Central memory CD4-positive, alpha-beta T cell (primary cell): ENCODE measurements around the gene IMMT.
A peak's percentile ranks its signal among the peaks of the same experiment; 100 is the strongest.

Source experiments
- DNase-seq: peaks from one replicate; pipeline ENCODE4 v3.0.0; 2022

IMMT gene

DNA sequence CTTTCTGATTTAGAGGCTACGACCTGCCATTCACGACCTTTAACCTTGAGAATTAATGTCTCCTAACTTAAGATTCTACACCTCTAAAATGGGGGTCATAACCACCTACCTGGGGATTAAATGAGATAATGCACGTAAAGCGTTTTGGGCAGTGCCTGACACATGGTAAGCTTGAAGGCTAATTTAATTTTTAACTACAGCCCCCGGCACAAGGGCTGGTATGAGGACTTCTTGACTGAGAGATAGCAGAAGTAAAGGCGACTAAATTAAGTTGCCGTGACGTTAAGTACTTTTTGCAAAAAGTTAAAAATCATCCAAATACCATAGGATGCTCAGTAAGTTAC is 4.5 kb upstream of the IMMT start:
- no peak for DNase-seq

DNA sequence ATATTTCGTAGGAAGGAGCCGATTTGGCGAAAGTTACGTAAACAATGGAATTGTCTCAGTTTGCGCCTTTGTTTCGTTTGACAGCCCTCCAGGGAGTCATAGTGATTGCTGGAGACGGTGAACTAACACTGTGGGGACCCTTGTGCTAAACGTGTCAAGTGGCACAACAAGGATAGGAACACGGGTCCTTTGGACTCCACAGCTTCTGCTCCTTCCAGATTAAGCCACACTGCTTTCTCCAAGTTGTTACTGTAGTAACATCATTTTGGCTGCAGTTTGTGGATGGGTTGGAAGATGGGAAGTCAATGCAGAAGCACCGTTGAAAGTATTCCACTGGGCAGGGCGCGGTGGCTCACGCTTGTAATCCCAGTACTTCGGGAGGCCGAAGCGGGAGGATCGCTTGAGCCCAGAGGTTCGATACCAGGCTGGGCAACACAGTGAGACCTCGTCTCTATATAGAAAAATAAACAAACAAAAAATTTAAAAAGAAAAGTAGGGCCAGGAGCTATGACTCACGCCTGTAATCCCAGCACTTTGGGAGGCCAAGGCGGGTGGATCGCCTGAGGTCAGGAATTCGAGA is 636 bp upstream of the IMMT start:
- no peak for DNase-seq

DNA sequence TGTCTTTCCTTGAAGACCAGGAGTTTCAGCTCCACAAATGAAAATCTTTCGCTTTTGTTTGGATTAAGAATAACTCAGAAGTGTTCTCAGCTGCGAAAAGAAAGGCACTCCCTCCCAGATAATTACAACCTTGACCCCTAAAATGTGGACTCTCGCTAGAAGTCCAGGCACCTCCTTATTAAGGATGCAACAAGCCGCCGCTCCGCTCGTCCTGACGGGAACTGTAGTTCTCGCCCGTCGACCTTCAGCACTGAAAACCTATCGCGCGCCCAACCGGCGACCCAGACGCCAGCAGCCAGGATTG is 559 bp downstream of the IMMT start:
- no peak for DNase-seq

DNA sequence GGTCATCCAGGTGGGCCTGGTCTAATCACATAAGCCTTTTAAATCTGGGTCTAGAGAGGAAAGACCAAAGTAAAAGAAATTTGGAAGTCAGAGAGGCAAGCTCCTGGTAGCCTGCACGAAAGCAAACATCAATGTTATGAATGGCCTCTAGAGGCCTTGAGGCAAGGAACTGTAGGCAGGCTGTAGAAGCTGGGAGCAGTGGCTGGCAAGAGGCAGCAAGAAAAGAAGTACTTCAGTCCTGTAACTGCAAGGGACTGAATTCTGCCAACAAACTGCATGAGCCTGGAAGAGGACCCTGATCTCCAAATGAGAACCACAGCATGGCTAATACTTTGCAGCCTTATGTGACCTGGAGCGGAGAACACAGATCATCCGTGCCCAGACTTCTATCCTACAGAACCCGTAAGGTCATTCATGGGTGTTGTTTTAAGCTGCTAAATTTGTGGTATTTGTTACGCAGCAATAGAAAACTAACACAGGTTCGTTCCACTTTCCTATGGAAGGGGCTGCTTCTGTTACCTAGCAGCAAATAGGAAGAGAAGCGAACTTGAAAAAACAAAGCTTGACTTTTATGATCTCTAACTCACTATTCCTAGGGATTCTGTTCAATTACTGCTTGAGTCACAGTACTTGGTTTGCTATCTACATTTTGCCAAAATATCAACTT is 1.2 kb downstream of the IMMT start:
- no peak for DNase-seq

DNA sequence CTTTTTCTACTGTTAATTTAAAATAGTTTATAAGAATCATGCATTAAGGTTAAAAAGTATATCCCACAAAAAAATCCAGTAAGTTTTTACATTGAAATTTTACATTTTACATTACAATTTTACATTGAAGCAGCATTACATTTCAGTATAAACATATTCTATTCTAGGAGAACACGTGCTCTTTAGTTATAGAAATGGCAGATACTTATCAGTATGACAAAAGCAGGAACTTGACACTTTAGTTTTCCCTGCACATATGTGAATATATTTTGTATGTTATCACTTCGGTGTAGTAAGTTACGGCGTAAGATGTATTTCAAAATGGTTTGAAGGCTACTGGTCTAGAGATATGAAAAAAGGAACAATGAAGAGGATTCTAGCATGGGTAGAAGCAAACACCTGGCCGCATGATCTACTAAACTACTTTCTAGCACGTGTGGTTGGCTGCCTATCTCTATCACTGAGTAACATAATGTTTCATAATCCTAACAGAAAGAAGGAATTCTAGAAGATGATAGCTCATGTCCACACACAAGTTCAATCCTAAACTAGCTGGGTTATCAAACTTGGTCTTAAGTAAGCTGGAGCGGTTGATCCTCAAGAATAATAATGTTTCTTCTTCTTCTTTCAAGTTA is 5.4 kb downstream of the IMMT start:
- no peak for DNase-seq

DNA sequence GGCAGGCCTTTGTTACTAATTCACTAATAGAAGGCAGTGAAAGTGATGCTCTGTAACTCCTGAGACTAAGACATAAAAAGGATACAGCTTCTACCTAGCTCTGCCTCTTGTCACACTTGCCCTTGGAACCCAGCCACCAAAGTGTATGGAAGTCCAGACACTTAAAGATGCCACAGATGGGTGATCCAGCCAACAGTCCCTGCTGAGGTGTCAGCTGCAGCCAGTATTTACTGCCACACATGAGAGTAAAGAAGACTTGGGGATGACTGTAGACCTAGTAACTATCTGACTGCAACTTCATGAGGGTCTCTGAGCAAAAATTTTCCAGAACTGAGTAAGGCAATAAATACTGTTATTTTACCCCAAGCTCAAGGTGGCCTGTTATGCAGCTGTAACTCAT is 8.8 kb downstream of the IMMT start:
- no peak for DNase-seq

DNA sequence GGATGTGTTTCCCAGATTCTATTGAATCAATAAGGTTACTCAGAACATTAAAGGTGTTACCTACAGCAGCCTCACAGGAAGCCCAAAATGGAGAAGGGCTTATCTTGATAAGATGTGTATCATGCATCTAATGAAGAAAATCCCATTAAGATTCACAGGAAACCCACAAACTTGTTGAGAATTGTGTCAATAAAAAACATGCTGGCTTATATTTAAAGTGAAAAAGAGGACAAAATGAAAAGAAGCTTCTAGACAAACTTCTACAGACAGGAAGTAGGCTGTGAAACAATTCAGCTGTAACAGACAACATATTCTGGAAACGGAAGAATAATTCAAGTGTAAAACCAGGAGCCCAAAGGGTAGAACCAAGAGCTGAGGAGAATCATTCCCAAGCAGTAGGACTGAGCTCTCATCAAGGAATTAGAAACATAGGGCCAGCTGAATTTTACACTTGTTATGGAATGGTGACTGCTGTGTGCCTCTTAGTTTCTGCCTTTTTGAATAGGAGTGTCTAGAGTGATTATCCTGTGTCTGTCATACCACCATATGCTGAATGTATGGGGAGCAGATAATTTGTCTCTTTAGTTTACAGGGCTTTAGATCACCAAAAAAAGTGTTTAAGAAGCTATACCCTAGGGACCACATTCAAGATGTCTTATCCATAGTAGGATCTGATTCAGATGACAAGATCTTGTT is 9.6 kb downstream of the IMMT start:
- peak; percentile 61 for DNase-seq

DNA sequence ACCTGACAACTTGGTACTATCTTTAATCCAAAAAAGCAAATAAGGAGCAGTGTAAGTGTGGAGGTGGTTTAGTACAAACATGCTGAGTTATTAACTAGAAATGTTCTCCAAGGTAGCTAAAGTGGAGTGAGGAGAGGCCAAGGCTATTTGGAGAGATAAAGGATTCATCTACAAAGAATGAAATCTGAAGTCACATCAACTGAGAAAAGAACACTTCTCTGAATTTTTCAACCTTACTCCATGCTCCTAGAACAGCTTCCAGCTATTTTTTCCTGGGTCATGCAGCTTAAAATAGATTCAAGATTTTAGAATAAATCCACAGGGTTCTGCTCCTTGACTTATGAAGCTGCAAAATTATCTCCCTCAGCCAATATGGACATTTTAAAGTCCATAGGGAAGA is 18.7 kb downstream of the IMMT start:
- DNase-seq: no peak

DNA sequence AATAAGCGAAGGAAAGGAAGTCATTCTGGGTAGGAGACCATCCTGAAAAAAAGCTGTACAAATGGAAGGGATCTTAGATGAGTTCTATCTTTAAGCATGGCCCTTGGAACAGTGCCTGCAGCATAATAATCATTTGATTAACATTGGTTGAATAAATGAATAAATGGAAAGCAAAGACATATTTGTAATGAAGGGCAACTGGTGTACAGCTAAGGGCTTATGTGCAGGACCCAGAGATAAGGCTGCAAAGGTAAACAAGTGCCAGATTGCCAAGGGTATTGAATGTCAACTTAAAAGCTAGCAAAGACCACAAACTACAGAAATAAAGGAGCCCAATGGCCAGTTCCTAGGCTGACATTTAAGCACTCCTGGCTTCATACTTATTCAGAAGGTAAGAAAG is 19.4 kb downstream of the IMMT start:
- DNase-seq: no peak

DNA sequence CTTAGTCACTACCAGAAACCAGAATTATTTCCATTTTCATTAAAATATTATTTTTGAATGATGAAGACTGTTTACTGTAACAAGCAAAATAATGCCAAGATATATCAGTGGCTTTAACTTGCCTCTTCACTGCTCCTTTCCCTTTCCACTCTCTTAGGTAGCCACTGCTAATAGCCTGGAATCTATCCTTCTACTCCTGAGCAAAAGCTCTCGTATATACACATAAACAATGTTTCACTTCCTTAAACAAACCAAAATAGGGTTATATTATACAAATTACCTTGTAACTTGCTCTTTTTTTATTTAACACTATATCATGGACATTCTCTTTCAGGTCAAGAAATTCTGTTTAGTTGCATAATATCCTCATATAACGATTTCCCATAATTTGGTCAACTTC is 20.8 kb downstream of the IMMT start:
- DNase-seq: no peak

DNA sequence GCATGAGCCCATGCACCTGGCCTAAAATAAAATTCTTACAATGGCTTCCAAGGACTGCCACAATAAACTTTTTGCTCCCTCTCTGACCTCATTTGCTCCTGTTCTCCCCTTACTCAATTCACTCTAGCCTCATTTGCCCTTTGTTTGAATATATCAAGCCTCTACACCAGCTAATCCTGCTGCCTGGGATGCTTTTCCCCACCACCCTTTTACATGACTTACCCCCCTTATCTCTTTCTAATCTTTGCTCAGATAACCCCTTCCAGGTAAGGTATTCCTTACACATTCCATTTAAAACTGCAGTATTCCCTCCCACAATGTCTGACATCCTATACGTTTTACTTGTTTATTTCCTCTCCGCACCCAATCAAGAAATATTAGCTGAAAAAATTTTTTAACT is 22.7 kb downstream of the IMMT start:
- no peak for DNase-seq

DNA sequence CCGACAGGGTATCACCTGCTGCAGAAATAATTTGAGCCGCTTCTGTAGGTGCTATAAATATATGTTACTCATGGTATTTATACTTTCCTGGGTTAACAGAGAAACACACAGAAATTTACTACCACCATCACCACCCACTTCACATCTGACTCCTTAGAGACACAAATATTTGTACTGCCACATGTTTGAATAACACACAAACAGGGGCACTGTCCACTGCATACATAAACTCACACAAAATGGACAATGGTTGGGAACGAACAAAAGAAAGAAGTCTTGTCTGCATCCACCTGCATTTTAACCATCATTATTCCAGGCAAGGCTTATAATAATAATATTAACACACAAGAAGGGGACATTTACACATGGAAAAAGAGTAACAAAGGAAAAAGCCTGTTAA is 24.0 kb downstream of the IMMT start:
- DNase-seq: no peak

DNA sequence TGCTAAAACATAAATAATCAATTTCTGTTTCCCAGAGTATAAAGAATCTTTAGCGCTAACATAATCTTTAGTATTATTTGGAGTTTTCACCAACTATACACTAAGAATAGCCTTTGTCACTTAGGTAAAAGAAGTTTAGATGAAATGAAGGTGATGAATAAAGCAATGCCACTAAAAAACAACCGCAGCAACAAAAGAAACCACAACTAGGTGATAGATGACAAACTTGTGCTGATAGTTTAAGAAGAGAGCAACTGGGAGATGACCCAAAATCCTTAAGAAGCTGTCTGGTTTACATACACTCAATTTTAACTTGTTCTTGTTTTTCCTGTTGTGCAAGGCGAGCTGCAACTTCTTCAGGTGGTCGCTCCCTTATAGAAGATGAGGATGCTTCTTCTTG is 24.8 kb downstream of the IMMT start:
- no peak for DNase-seq

DNA sequence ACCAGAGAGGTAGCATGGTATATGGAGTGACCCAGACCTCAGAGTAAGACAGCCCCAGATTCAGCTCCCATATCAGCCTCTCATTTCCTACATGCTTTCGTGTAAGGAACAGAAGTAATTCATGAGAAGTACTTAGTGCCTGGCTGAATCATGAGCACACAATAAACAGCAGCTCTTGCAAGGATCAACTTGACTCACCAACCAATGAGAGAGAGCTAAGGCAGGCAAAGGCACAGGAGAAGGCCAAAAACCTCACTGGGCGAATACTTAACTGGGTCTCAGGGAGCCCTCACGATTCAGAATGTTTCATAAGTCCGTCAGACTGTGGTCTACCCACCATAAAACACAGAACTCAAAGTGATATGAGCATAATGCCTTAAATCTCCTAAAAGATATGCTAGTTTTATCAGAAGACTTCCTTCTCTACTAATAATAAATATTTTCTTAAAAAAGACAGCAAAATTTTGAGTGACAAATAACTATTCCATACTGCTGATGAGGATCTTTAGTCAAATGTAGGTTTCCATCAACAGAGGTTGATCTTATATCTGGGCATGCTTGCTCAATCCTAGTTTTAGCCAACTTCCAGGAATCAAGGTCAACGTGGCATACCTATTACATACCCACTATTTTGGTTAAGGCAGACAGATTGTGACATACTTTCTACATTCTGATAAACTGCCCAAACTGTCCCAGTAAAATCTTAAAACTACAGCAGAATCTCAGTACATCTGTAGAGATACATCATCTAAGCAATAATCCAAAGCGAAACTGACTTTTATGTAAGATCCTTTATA is 34.9 kb downstream of the IMMT start:
- DNase-seq: no peak

DNA sequence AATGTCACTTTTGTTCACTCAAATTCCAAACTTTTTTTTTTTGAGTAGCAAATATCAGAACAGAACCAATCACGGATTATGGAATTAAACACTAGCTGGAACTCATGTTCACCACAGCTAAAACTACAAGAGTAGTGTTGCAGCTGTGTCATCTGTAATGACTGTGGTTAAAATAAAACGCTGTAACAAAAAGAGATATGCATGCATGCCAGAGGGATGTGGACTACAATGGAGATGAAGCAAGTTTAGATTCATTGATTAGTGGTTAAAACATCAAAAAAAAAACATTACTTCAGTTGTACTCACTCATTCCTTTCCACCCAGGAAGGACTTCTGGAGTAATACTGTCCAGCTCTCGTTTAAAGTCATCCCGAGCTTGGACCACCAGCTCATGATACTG is 37.0 kb downstream of the IMMT start:
- DNase-seq: no peak

DNA sequence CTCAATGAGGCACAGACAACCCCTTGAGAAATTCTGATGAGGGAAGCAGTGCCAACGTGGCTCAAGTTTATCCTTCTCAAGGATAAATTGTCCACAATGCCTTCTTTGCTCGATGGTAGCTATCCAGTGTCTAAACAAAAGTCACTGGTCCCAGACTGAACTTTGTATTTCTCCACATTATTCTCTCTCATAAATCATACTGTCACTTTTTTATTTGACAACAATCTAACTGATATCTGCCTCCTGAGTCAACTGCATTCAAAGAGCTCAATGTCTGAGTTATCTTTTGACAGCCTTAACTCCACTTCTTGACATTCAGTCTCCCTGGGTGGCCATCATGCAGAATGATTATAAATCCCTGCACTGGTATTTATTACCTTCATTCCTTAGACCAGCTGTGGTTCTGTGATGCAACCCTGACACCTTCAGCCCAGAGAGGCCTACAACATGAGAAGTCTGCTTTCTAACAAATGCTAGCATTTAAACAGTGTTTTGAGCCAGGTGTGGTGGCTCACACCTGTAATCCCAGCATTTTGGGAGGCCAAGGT is 38.2 kb downstream of the IMMT start:
- DNase-seq: no peak

DNA sequence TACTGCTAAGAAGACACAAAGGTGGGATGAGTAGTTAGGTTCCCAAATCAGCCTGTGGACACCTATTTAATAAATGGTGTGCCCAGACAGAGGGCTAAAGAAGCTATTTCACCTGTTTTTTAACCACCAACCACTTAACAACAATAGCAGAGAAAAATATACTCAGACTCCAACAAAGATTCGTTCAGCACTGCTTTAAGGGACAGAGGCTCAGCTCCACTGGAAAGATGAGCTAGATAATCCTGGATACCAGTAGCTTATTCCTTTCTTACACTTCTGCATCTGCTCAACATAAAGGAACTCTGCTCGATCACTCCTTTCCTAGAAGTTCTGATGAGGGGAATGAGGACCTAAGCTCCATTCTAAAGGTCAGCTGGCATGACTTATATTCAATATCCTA is 44.8 kb downstream of the IMMT start:
- no peak for DNase-seq

DNA sequence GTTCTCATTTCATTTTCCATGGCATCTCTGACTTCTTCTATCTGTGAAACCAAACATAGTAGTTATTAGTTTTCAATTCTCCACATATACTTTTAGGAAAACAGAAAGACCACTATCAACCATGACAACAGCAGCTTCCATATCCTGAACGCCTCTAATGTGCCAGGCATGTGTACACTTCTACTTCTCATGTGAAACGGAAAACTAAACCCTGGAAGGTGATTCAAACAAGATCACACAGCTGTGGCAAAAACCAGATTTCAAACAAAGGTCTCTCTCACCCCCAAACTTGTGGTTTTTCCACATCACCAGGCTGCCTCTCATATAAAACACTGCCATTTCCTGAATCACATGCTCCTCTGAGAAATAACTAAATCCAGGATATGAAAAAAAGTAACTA is 47.5 kb downstream of the IMMT start:
- DNase-seq: no peak

DNA sequence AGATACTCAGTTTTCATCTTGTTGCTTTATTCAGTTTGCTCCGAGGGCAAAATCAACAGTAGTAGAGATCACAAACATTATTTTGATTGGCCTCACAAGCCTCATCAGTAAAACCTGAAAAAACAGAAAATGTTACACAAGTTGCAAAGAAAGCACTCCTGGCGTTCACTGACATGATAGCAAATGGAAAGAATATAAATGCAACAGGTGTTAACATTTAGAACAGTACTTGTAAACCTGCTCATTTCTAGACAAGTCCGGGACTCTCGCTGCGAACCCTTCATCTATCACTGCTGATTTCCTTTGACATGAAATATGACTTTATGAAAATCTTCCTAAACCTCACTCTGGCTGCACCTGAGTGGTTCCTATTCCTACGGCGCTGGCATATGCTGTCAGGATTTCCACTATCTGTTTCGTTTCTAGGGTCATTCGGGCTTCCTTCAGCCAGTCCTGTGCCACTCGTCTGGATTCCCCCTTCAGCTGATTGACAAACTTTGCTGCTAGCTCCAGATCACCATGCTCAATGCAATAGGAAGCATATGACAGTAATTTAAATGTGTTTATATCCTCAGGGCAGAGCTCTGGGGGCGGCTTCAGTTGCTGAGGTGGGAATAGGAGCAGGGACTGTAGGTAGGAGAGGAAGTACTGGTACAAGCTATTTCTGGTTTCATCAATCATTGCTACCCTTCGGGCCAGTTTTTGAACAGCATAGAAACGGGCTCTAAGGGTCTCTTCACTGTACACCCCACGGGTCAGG is 51.2 kb downstream of the IMMT start:
- DNase-seq: no peak

DNA sequence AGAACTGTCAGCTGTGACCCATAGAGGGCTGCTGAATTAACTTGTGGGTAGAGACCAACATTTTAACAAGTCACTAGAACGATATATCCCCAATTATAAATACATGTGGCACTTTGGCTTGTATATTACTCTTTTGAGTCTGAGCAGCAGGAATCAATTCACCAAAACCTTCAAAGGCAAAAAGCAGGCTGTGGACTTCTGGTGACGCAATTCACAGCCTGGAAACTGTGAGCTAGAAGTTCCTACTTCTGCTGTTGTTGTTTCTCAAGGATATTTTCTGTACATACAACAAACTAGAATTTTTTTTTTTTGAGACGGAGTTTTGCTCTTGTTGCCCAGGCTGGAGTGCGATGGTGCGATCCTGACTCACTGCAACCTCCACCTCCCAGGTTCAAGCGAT is 52.0 kb downstream of the IMMT start:
- DNase-seq: no peak

DNA sequence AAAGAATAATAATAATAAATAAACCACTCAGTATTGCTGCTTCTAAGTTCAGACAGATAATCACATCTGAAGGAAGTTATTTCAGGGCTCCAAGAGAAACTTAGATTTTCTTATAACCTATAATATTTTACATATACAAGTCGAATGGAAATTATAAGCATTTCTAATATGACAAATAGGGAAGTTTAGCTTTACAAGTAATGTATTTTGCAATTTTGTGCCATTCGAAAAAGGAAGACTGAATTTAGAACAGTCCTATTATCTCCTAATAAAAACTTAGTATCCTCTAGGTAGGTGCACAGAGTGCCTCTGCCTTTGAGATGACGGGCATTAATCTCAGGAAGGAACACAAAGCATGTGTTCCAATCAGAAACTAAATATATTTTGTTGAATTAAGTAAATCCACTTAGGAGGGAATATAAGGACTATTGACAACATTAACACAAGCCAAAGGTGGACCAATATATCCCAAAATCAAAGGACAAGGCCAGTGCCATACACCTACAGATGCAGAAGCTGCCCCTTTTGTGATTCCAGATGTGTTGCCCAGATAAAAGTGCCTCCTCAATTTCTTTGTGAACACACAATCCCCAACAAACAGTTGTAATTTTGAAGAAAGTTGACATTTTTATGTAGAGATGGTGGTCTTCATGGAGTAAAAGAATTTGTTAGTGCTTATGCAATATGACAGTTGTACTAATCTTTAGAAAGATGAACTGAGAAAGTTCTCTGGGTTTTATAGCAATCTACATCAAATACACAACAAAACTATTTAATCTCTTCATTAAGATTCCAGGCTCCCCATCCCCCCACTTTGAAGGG is 52.6 kb downstream of the IMMT start:
- DNase-seq: no peak

DNA sequence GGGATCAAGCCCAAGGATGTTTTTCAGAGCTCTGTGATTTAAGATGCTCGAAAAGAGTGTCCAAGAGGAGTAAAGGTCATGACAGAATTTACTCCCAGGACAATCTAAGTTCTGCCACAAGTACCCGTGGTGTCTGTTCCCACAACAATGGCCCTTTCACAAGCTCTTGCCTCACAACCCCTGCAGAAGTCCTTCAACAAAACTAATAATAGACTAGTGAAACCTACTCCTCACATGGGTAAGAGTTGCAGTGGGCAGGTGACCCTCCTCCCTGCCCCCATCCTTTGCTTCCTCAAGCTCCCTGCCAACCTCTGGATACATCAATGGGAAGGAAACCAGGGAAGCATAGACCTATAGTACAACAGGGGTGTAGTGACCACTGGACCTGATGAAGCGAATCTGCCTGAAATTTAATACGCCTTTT is 54.3 kb downstream of the IMMT start:
- no peak for DNase-seq
